D721Med (cell line): ENCODE data around the gene PCSK6.
A peak's percentile ranks its signal among the peaks of the same experiment; 100 is the strongest.

Experiments used
- DNase-seq: peaks from one replicate; pipeline ENCODE4 v3.0.0; 2011; ENCODE audit warnings: low spot score; ENCODE audit not compliant: insufficient read length
- FAIRE-seq: peaks from 2 replicates; lab custom pipeline; 2011; peaks lifted over from hg19 to GRCh38; lab: Jason Lieb, UNC
- TF ChIP-seq, protein P1 (sequence below): IDR thresholded peaks from 2 replicates; pipeline ENCODE4 v1.5.1; 2012; ENCODE audit warnings: mild to moderate bottlenecking, control low read depth; ENCODE audit not compliant: insufficient read depth; ENCODE audit errors: missing control alignments

PCSK6 gene

DNA sequence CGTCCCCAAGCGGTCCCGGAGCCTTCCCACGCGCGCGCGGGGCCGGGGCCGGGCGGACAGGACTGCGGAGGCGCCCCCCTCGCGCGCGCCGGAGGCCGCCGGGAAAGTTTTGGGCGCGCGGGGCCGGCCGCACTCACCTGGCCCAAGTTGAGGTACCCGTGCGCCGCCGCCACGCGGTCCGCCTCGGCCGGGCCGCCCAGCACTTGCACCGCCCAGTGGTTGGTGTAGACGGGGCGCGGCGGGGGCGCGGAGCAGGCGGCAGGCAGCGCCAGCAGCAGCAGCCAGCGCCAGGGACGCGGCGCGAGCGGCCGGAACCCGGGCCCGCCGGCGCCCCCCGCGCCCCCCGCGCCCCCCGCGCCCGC is 289 bp downstream of the PCSK6 start:
- FAIRE-seq: no peak
- TF ChIP-seq, protein P1, sequence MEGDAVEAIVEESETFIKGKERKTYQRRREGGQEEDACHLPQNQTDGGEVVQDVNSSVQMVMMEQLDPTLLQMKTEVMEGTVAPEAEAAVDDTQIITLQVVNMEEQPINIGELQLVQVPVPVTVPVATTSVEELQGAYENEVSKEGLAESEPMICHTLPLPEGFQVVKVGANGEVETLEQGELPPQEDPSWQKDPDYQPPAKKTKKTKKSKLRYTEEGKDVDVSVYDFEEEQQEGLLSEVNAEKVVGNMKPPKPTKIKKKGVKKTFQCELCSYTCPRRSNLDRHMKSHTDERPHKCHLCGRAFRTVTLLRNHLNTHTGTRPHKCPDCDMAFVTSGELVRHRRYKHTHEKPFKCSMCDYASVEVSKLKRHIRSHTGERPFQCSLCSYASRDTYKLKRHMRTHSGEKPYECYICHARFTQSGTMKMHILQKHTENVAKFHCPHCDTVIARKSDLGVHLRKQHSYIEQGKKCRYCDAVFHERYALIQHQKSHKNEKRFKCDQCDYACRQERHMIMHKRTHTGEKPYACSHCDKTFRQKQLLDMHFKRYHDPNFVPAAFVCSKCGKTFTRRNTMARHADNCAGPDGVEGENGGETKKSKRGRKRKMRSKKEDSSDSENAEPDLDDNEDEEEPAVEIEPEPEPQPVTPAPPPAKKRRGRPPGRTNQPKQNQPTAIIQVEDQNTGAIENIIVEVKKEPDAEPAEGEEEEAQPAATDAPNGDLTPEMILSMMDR: no peak
- DNase-seq: peak; percentile 47

DNA sequence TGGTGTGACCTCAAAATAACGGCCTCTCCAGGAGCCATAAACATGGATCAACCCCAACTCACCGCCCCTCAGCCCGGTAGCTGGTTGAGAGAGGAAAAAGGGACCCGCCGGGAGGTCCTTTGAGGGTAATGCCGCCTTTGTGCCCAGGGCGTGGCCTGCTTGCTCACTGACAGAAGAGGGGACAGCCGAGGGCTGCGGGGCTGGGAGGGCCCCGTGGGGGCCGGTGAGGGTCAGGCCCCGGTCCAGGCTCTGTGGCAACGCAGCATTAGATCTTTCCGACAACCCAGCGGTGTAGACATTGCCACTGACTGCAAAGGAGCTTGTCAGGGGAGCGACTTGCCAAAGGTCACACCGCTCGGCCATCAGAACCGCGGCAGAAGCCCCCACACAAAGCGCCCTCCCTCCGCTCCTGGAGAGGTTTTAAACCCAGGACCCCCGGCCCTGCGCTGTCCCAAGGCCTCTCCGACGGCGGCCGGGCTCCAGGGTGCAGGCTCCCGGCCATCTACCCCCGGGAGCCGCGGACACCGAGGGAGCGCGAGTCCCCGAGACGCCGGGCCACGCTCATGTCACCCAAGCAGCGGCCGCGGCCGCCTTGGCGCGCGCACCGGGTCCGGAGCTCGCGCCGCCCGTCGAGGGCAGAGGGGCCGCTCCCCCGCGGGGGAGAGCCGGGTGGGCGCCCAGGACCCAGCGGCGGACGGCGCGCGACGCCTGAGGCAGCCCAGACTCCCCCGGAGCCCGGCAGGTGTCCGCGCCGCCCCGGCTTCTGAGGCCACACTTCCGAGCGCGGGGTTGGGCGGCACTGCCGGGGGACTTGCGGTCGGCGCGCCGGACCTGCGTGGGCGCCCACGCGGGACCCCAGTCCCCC is 975 bp downstream of the PCSK6 start:
- FAIRE-seq (no peak), DNase-seq (peak; percentile 10)
- TF ChIP-seq, protein P1: no peak

DNA sequence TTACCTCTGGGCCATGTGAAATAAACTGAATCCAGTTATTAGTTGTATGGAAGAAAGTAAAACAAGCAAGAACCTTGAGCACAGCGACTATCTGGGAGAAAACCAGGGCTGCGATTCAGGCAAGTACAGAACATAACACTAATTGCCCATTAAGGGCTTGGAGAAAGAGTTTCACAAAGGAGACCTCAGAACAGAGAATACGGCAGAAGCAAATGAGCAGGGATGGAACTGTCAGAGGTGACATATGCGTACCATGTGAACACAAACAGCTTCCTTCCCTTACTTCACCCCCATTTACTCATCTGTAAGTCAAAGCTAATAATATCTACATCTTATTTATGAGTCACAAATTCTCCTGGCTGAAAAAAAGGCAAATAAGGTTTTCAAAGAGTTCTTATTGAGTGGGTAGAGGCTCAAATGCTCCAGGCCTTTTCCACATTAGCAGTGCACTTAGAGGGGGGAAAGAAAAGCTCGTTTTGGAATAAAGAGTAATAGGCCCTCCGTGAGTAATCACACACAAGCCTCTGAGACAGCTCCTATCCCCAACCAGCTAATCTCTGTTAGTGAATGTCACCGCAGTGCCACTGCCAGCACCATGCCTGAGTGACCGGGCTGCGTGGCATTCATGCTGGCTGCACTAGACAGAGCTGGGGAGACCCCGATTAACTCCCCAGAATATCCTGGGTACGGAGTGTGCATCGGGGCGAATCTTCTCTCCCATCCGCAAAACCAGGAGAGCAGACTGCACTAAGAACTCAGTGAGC is 2.6 kb downstream of the PCSK6 start:
- peak; percentile 13 for DNase-seq
- no peak for FAIRE-seq
- TF ChIP-seq, protein P1: no peak

DNA sequence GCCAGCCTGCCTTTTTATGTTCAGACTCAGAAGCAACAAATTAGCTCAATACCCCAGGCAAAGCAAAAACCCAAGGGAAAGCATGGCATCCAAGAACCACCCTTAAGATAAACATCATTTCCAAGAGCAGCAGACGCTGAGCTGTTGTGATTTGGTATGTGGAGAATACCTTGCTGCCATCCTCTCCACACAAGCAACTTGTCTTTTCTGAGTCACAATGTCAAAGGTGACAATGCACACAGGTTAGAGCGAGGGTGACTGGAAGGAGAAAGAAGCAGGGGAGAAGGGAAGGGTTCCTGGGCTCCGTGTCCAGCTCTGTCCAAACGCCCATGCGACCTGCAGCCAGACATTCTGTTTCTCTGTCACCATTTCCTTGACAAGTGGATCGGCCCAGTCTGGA is 6.0 kb downstream of the PCSK6 start:
- FAIRE-seq (no peak), DNase-seq (no peak)
- TF ChIP-seq, protein P1: no peak

DNA sequence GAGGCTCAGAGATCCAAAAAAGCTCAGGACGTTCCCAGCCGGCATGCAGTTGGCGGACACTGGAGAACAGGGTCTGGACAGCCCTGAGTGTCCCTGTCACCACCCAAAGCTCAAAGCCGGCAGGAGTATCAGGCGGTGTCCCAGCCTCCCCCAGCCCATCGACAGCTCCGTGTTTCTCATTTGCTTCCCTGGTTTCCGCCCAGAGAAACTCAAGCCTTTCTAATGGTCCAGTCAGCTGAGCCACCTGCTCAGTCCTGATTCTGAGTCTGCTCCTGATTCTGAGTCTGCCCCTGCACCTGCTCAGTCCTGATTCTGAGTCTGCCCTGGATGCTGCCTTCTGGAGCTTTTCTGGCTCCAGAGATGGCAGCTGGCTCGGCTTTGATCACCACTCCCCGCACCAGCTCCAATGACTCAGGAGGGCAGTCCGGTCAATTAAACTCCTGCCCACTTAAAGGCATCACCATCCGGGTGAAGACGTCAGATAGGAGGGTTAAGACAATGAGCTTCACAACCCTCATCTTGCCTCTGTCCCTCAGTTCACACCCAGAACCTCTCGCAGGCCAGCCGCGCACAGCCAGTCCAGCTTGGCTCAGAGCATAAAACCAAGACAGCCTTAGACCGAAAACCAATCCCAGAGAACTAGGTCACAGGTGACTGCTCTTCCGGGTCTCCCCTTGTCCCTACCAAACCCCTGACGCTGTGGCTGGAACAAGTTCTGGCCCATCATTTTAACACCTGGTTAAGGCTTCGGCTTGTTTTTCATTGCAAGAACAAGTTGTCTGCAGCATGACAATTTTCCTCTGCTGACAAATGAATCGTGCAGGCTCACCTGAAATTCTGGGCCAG is 6.8 kb downstream of the PCSK6 start:
- FAIRE-seq (no peak), DNase-seq (no peak)
- TF ChIP-seq, protein P1: no peak

DNA sequence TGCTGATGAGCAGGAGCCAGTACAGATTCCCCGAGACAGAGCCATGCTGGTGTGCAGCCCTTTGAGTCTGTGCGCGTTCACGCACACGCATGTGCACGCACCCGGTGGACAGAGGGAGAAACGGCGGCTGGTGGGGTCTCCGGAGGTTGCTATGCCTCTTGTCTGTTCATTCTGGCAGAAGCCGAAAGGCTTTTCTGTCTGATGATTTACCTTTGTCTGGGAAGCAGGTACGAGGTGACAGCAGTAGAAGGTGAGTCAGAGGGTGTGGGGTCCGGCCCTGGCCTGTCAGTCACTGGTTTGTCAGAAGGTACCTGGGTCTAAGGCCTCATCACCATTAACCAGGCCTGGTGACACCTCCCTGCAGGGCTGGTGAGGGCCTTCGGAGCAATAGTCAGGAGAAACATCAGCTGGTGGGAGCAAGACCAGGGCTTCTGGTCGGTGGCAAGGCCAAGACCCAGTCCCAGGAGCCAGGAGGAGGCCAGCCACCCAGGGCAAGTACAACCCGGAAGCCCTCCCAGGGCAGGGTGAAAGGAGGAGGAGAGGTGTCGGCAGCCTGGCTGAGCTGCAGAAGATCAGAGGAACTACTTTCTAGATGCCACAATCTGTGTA is 7.5 kb downstream of the PCSK6 start:
- TF ChIP-seq, protein P1: no peak
- FAIRE-seq: no peak
- no peak for DNase-seq
